Ovary (tissue), 9 donors: ENCODE measurements around the gene SH3TC2. TPM values are rescaled to one million over a fixed set of nuclear protein-coding genes. Genes with fewer than 3 reads are reported as not detected.

Experiments used
- DNase-seq, 5 donors: peaks; one replicate each; pipeline ENCODE4 v3.0.0-alpha.2; 2019 to 2020
- H3K27ac ChIP-seq, 2 donors: fragments of 200-600 bp; one replicate each; pipeline versions ENCODE4 v1.5.1 to v1.8.0; 2019 to 2022
- H3K27me3 ChIP-seq: fragments of 200-600 bp; one replicate; pipeline ENCODE4 v1.8.0; 2022
- H3K36me3 ChIP-seq: fragments of 200-600 bp; sonication (generic); one replicate; pipeline ENCODE4 v1.5.1; 2019
- H3K4me1 ChIP-seq: one replicate; pipeline ENCODE4 v1.8.1; 2013; ENCODE audit warnings: mild to moderate bottlenecking, moderate library complexity; ENCODE audit not compliant: insufficient read depth
- H3K4me3 ChIP-seq: fragments of 200-600 bp; sonication (generic); one replicate; pipeline ENCODE4 v1.5.1; 2017
- H3K9me3 ChIP-seq, 2 donors: fragments of 200-600 bp in 1 of 2; sonication (generic) in 1 of 2; one replicate each; pipeline versions ENCODE4 v1.5.1 to v1.8.1; 2013 to 2019; ENCODE audit warnings: mild to moderate bottlenecking in 1 of 2, moderate library complexity in 1 of 2
- EP300 ChIP-seq: sonication (generic); formaldehyde crosslinking; IDR thresholded peaks from one replicate; pipeline ENCODE4 v1.6.1; 2017; ENCODE audit warnings: antibody characterized with exemption
- POLR2A ChIP-seq: fragments of 450-650 bp; IDR thresholded peaks from one replicate; pipeline ENCODE4 v1.6.1; 2017; ENCODE audit warnings: antibody characterized with exemption, mild to moderate bottlenecking, moderate library complexity
- WGBS, 3 donors: extraction: QIAGEN DNeasy Blood & Tissue Kit in 1 of 3; methylation state at CpG; one replicate each; pipeline versions ENCODE4 v1.1.5 to v1.1.7; 2013 to 2017; 5-methylcytosine and 5-hydroxymethylcytosine counted together
- intact Hi-C, 4 donors: fragments of 100-400 bp; cut with DNase I; formaldehyde crosslinking; loops; one replicate each; pipeline versions ENCODE4 v1.11.0 to v1.15.1; 2022 to 2023
- polyA plus RNA-seq, 2 donors: library from polyadenylated mRNA; stranded (reverse); fragments of 200-250 nt in 1 of 2; fragments of 350-450 nt in 1 of 2; fragmentation: Illumina TruSeq in 1 of 2; extraction: RNeasy Lipid Tissue Mini Kit (QIAGEN cat#74804) in 1 of 2; gene quantifications; one replicate each; pipeline ENCODE4 v1.2.3, GENCODE V29; 2013 to 2014
- total RNA-seq, 7 donors: library from RNA; depleted of rRNA in 2 of 7; stranded (reverse); fragments of >200 nt in 2 of 7; fragmentation: NEBNext Ultra II Directional in 3 of 7; extraction: Animal tissue kit (Norgen Biotek cat#: 25700) in 3 of 7; gene quantifications; one replicate each; pipeline versions ENCODE4 v1.1.0 to v1.2.4, GENCODE V29; 2016 to 2023
- TF ChIP-seq, protein P1 (sequence below), 3 donors: fragments of 450-650 bp in 2 of 3; fragments of 200-600 bp in 1 of 3; IDR thresholded peaks; one replicate each; pipeline versions ENCODE4 v1.5.1 to v1.8.0; 2016 to 2022; ENCODE audit warnings: antibody characterized with exemption in 3 of 3, mild to moderate bottlenecking in 1 of 3
- donor health status: DM: no; HTN: no; CAD: no; lungs with moderate emphysema.
- donor health status: DM: no; HTN: no; CAD: no.
- donor health status: Bipolar disorder and iron deficiency.
- donor health status: DM: yes; HTN: yes; CAD: no.
- donor health status: DM: no; HTN: no; CAD: no.
- donor health status: DM: yes; HTN: yes; CAD: no.

The SH3TC2 gene
- total and polyA plus RNA-seq, 9 donors: 0.18 to 0.80 (median 0.59) TPM

DNA sequence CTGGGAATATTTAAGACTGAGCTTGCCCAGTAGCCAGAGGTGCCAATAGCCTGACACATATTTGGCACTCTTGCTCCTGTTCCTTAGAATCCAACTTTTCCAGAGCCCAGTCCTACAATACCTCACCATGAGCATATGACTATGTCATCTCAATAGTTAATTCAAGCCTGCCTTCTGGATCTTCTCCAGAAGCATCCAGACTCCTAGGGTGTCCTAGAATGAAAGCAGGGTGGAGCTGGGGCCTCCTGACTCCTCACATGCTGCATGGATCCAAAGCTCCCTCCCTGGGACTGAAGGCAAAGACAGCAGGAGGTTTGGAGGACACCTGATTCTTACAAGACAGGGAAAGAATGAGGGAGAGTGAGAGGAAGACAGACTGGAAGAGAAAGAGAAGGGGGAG lies 37.9 kb downstream of the SH3TC2 start:
- no peak for DNase-seq
- no peak overlapping the region for H3K4me3 ChIP-seq

DNA sequence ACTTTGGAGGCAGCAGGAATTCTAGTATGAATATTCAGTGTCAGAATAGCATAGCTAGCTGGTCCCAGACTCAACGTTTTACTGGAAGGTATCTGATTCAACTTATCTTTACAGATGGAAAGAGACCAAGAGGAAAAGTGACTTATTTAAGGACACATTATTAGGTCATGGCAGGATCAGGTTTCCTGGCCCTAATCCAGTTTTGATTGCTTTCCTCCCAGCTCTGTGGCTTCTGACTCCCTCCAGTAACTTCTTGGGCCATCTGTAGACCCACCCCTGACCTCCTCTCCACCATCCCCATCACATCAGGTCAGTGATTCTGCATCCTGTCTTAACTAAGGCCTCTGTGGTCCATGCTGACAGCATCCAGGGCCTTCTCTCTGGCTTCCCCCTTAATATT lies 38.4 kb downstream of the SH3TC2 start:
- no peak for DNase-seq
- Histone ChIP-seq H3K36me3 (no peaks in the 10 kb centered on the region), H3K27ac (no peak overlapping the region), H3K27me3 (no peaks in the 10 kb centered on the region), H3K4me1 (no peaks in the 10 kb centered on the region), H3K4me3 (no peak overlapping the region), H3K9me3 (no peaks in the 10 kb centered on the region)
- intact Hi-C loops: no loop called here
- TF ChIP-seq, protein P1, sequence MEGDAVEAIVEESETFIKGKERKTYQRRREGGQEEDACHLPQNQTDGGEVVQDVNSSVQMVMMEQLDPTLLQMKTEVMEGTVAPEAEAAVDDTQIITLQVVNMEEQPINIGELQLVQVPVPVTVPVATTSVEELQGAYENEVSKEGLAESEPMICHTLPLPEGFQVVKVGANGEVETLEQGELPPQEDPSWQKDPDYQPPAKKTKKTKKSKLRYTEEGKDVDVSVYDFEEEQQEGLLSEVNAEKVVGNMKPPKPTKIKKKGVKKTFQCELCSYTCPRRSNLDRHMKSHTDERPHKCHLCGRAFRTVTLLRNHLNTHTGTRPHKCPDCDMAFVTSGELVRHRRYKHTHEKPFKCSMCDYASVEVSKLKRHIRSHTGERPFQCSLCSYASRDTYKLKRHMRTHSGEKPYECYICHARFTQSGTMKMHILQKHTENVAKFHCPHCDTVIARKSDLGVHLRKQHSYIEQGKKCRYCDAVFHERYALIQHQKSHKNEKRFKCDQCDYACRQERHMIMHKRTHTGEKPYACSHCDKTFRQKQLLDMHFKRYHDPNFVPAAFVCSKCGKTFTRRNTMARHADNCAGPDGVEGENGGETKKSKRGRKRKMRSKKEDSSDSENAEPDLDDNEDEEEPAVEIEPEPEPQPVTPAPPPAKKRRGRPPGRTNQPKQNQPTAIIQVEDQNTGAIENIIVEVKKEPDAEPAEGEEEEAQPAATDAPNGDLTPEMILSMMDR (IDR thresholded peaks at IDR 0.05): no peak
- TF ChIP-seq POLR2A: no peak
- TF ChIP-seq EP300: no peak
- 9 to 29% (median 10%) methylated on average over 1 of the region's 1 CpG for WGBS, 3 donors

More for the DNA sequence above, 37.9 kb downstream of the SH3TC2 start:
- no peak overlapping the region for H3K27ac ChIP-seq
- intact Hi-C loops: no loop called here
- no peaks in the 10 kb centered on the region for H3K27me3 ChIP-seq
- no peaks in the 10 kb centered on the region for H3K4me1 ChIP-seq
- no peaks in the 10 kb centered on the region for H3K36me3 ChIP-seq
- H3K9me3 ChIP-seq: no peaks in the 10 kb centered on the region
- TF ChIP-seq EP300 (no peak), POLR2A (no peak)
- TF ChIP-seq, protein P1 (IDR thresholded peaks at IDR 0.05): no peak

DNA sequence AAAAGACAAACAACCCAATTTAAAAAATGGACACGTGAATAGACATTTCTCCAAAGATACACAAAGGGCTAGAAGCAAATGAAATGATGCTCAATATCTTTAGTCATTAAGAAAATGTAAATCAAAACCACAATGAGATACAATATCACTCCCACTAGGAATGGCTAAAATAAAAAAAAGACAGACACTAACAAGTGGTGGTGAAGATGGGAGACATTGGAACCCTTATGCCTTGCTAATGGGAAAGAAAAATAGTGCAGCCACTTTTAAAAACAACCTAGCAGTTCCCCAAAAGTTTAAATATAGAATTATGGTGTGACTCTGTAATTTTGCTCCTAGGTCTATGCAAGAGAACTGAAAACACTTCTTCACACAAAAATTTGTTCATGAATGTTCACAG lies 40.7 kb downstream of the SH3TC2 start:
- H3K4me3 ChIP-seq: no peak overlapping the region
- intact Hi-C loops: no loop called here
- no peaks in the 10 kb centered on the region for H3K9me3 ChIP-seq
- H3K27ac ChIP-seq: no peak overlapping the region
- no peaks in the 10 kb centered on the region for H3K27me3 ChIP-seq
- DNase-seq: no peak
- H3K4me1 ChIP-seq: no peaks in the 10 kb centered on the region
- no peaks in the 10 kb centered on the region for H3K36me3 ChIP-seq
- 83 to 94% (median 89%) methylated on average over 1 of the region's 1 CpG for WGBS, 3 donors
- TF ChIP-seq, protein P1 (IDR thresholded peaks at IDR 0.05): no peak
- TF ChIP-seq EP300 (no peak), POLR2A (no peak)

DNA sequence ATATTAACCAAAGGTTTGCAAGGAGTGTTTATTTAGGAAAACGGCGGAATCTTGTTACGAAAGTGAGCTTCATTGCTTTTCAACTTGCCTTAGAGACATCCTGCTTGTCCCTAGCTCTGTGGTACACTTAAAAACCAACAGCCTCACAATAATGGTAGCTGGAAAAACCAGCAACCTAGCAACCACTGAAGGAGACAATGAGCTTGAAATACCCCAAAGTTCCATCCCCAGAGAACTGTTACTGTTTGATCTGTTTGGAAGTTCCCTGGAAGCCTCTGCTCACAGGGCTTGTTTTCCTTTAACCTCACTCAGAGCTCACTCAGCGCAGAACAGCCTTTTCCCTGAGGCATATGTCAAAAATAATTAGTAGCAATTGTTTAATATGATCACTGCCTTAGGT lies 43.2 kb downstream of the SH3TC2 start:
- Histone ChIP-seq H3K9me3 (no peaks in the 10 kb centered on the region), H3K36me3 (no peaks in the 10 kb centered on the region), H3K27me3 (no peaks in the 10 kb centered on the region), H3K4me3 (no peak overlapping the region), H3K27ac (no peak overlapping the region), H3K4me1 (no peaks in the 10 kb centered on the region)
- DNase-seq: no peak
- intact Hi-C loops: no loop called here
- WGBS, 3 donors: 58 to 78% (median 61%) methylated on average over 4 of the region's 4 CpGs
- TF ChIP-seq, protein P1 (IDR thresholded peaks at IDR 0.05): no peak
